SKM-1 (cell line): Measurements from ENCODE around the gene HDGF.

ENCODE experiments used
- DNase-seq: peaks from one replicate; lab custom pipeline; 2025; ENCODE audit not compliant: unreplicated experiment; lab: John Stamatoyannopoulos, UW

The HDGF gene

GRCh38 chr1:156751451-156751756 lies at the start of gene HDGF:
Gene HDGF, minus strand, starts transcription at chr1:156751675. Its CDS starts 246 bp downstream, at chr1:156751429.
- DNase-seq: no peak

DNA sequence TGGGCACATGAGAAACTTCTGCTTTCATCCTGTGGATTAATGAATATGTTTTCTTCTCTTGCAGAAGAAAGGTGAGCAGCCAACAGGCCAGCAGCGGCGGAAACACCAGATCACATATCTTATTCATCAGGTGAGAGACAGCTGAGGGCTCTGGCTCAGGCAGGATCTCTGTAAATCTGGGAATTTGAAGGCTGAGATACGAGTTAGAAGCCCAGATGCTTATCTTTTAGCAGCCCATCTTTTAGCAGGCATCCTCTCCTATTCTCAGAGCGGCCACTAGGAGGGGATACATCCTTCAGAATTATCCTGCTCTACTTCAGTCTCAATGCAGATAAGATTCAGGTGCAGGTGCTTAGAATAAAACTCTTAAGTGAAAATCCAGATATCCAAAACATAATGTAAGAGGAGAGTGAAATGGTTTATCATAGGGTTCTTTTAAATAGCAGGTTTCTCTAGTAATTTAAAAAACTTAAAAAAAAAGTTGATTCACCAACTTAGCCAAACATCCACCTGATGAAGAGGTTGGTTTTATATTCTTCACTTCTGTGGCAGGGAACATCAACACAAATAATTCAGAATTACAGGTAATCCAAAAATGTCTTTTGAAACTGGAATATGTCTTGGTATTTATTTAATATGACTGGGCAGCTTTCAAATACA lies 45.9 kb upstream of the HDGF start:
- DNase-seq: peak; percentile 35

- no peak for DNase-seq
Measured at GRCh38 chr1:156796340-156797097, 45.0 kb upstream of the HDGF start.

DNA sequence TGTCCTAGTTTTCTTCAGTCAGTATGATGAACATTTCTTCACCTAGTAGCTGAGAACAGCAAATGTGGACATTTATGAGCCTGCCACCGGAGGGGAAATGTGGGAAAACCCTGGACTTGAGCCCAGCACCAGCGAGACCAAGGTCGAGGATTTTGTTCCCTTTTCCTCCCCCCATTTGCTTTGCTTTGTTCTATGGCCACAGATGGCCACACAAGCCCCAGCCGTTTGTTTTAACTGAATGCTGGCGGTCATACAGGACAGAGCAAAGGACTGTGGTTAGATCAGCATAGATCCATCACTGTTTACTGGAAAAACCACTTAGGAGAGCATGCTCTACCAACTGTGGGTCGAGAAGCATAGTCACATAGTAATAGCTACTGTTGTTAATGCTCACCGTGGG lies 44.3 kb upstream of the HDGF start:
- DNase-seq: no peak

DNA sequence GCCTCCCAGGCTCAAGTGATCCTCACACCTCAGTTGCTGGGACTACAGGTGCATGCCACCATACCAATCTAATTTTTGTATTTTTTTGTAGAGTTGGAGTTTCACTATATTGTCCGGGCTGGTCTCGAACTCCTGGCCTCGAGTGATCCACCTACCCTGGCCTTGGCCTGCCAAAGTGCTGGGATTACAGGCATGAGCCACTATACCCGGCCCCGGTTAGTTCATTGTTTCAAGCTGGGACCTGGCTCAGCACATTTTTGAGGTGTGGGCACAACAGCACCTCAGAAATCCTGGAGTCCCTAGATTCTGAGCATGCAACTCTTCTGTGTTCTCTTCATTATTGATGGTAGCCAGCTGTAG lies 43.9 kb upstream of the HDGF start:
- DNase-seq: no peak

DNA sequence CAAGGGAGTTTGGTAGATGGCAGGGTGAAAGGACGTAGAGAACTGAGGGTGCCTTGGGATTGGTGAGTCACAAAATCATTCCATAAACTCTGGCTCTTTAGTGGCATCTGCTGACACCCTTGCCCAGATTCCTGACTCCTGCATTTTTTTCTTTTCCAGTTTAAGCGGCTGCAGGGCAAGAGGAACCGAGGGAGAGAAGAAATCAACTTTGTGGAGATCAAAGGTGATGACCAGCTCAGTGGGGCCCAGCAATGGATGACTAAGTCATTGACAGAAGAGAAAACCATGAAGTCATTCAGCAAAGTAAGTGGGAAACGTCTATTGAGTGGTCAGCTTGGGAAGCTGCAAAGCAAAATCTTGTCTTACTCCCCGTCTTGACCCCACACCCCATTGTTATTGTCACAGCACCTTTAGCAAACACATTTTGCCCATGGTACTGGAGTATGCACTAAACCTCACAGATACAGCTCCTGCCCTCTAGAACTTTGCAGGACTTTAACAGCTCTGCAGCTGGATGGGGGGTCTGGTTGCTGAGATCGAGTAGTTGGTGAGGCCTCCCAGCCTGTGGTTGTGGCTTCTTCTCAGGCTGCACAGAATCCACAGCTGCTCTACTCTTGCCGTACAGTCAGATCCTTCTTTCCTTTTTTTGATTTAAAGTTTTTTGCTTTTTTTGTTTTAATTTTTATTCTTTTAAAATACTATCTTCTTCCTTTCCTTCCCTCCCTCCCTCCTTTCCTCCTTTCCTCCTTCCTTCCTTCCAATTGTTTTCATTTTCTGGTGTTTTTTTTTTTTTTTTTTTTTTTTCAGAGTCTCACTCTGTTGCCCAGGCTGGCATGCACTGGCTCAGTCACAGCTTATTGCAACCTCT lies 43.3 kb upstream of the HDGF start:
- no peak for DNase-seq

GRCh38 chr1:156789621-156790318 lies 38.3 kb upstream of the HDGF start:
- no peak for DNase-seq

- no peak for DNase-seq
Measured at GRCh38 chr1:156788136-156788535, 36.7 kb upstream of the HDGF start.

DNA sequence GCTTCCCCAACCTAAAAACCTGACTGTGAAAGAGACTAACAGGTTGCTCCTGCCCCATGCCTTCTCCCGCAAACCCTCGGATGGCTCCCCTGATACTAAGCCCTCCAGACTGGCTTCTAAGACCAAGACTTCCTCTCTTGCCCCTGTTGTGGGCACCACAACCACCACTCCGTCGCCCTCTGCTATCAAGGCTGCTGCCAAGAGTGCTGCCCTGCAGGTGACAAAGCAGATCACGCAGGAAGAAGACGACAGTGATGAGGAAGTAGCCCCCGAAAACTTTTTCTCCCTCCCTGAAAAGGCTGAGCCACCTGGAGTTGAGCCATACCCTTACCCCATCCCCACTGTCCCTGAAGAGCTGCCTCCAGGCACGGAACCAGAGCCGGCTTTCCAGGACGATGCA lies 35.2 kb upstream of the HDGF start:
- no peak for DNase-seq

DNA sequence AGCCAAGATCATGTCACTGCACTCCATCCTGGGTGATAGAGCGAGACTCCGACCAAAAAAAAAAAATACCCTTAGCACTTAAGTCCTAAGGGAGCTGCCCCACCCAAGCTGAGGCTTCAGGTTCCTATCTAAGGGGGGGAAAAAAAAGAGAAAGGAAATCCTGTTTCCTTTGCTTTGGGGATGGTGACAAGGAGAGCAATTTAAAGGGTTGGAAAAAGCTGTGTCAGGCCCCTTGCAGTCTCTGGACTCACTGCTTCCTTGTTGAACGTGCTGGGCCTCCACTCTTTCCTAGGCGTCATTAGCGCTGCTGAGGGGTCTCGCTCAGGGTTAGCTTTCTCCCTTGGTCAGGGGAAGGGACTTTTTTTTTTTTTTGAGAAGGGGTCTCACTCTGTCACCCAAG lies 34.0 kb upstream of the HDGF start:
- no peak for DNase-seq

DNA sequence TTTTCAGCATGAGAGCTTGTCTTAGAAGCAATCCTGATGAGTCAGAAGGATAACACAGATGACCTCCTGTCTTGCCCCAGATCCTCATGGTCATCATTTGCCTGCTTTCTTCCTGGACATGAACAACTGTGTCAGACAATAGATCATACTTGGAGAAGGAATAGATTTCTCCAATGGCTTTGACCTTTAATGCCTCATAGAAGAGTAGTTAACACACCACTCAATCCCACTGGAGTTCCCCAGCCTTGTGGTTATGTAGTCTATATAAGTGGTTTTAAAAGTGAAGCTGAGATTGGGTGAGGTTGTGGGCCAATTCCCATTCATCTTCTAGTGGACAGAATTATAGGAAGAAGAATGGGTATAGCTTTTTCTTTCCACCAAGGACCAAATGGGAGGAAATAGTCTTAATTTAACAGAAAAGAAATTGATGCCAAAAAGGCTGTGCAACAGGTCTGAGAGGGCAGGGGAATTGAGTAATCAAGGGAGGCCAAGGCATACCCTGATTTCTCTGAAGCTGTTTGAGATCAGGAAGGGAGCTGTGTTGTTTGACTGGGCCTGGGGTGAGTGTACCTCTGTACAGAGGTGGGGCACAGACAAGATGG lies 30.2 kb upstream of the HDGF start:
- no peak for DNase-seq

DNA sequence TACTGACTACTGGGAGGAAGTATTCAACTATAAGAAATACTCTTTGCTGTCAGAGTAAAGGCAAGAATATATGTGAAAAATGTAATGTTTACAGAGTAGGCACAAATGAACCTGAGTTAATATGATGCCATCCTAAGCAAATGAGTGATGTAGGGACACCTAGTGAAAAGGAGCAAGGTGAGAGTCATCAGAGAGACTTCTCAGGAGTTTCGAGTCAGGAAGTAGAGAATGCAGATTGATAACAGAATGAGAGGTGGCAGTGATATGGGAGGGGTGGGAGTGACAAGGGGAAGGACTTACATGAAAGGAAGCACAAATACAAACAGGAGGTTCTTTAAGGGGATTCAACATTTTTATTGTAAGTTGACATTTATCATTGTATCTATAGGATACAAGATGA lies 26.1 kb upstream of the HDGF start:
- no peak for DNase-seq

GRCh38 chr1:156776942-156777341 lies 25.5 kb upstream of the HDGF start:
- no peak for DNase-seq

GRCh38 chr1:156775799-156776198 lies 24.3 kb upstream of the HDGF start:
- no peak for DNase-seq

DNA sequence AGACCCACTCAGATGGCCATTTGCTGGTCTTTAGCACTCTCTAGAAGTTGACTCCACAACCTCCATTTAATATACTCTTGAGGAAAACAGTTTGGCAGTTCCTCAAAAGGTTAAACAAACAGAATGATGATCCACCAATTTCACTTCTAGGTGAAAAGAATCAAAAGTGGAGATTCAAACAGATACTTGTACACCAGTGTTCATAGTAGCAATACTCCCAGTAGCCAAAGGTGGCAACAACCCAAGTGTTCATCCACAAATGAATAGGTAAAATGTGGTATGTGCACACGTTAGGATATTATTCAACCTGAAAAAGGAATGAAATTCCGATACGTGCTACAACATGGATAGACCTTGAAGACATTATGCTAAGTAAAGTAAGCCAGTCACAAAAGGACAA lies 22.1 kb upstream of the HDGF start:
- no peak for DNase-seq

DNA sequence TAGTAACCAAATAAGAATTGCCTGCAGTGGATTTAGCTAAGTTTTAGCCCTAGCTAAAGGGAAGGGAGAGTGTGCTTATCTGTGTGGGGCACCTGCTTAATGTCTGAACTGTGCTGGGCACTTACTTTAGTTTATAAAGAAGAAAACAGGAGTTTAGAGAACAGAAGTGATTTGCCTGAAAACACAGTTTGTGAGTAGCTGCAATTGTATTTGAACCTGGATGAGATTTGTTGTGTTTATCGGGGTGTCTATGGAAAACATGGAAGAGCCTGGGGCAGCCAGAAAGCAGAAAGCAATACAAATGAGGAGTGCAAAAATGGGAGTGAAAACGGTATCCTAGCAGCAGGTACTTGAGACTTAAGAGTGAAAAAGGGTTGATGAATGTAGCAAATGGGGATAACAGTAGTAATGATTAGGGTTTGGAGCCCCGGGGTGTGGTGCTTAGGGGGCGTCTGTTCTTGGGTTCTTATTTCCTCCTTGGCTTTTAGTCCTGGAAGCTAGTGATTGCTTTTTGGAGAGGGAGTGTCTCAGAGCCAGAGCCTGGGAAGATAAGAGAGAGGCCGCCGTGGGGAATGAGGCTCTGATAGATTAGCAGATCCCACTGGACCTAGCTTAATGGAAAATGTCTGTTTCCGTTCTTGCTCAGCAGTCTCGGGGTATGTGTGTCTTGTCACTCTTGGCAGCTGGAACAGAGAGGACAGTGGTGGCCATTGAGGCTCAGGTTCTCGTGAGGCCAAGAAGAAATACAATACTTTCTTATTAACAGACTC lies 21.4 kb upstream of the HDGF start:
- DNase-seq: no peak

DNA sequence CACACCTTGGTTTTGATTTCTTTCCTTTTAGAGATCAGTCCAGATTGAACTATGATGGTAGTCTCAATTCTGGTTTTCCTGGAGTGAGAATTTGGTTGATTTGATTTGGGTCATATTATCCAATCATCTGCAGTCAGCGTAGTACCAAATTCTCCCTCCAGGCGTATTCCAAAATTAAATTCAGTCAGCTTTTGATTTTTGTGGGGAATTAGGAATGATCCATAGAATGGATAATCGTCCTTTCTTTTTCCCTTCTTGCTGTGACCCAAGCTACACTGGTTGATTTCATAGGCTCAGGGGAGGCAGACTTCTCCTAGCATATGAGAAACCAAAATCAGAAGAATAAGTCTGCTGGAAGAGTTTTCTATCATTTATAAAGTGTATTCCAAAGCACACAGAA lies 20.7 kb upstream of the HDGF start:
- no peak for DNase-seq

- DNase-seq: no peak
Measured at GRCh38 chr1:156768610-156769295, 17.3 kb upstream of the HDGF start.

GRCh38 chr1:156767879-156768604 lies 16.6 kb upstream of the HDGF start:
- no peak for DNase-seq
